ENCODE results near the gene KRT3.

The KRT3 gene

DNA sequence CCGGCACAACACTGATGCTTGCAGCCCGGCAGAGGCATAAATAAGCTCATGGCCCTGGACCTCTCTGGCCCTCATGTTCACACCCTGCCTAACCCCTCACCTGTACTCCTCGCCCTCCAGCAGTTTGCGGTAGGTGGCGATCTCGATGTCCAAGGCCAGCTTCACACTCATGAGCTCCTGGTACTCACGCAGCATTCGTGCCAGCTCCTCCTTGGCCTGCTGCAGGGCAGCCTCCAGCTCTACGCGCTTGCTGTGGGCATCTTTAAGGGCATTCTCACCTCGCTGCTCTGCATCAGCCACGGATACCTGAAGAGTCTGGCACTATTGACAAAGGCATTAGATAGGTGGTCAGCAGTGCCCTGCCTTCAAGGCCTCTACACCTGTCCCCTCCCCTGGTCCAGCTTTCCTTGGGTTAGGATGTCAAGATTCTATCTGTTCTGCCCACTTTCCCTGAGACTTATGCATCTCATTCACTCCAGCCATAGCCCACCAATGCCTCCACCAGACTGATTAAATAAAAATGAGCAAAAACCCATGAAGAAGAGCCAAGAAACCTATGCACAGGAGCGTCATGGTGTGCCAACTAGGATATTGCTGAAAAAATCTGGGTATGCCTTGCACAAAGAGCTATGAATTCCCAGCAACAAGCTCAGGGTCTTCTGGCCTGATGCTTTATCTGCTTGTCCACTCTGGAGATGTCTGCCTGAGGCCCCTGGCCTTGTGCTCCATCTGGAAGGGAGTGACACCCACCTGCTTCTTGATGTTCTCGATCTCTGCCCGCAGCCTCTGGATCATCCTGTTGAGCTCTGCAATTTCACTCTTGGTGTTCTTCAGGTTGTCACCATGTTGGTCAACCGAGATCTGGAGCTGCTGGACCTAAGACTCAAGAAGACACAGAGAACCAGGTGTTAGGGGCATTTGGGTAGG, 11.9 kb upstream of the KRT3 start:
- no peaks in the 10 kb centered on the region for H3K4me1 ChIP-seq (ENCODE audit: control insufficient read depth, insufficient read depth, low read length)
- H3K4me3 ChIP-seq (ENCODE audit: low read length): no peak overlapping the region
- no peak overlapping the region for H3K27ac ChIP-seq (ENCODE audit: low read depth, low read length)
- H3K9ac ChIP-seq (ENCODE audit: low read length): no peak overlapping the region
- no peaks in the 10 kb centered on the region for H3K27me3 ChIP-seq (ENCODE audit: control insufficient read depth, insufficient read depth, low read length)
- H3K36me3 ChIP-seq (ENCODE audit: control insufficient read depth, insufficient read depth, low read length): no peaks in the 10 kb centered on the region

DNA sequence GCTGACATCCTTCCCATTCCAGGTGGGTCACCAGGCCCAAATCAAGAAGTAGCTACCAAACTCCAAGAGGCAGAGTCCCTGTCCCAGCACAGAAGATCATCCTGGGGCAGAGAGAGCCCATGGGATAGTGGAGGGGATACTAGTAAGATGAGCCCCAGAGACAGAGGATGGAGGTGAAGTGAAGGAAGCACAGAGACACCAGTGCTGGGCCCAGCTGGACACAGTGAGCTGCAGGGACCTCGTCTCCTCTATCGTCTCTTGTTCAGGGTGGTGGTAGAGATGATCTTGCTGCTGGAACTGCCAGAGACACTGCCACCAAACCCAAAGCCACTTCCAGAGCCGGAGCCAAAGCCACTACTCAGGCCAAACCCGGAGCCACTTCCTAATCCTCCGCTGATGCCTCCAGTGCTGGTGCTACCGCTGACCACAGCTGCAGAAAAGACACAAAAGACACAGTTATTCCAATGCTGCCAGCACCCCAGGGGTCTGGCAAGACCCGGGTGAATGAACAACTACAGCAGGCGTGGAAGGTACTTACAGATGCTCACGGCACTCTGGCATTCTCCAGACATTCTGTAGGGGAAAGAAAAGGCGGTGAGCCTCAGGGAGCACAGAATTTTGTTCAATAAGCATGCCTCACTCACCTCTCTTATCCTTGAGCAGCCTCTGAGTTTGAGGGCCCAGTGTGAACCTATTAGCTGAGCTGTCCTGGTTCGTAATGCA, 11.1 kb upstream of the KRT3 start:
- H3K36me3 ChIP-seq (ENCODE audit: control insufficient read depth, insufficient read depth, low read length): no peaks in the 10 kb centered on the region
- H3K27ac ChIP-seq (ENCODE audit: low read depth, low read length): no peak overlapping the region
- no peak overlapping the region for H3K4me3 ChIP-seq (ENCODE audit: low read length)
- H3K9ac ChIP-seq (ENCODE audit: low read length): no peak overlapping the region
- H3K4me1 ChIP-seq (ENCODE audit: control insufficient read depth, insufficient read depth, low read length): no peaks in the 10 kb centered on the region
- no peaks in the 10 kb centered on the region for H3K27me3 ChIP-seq (ENCODE audit: control insufficient read depth, insufficient read depth, low read length)

DNA sequence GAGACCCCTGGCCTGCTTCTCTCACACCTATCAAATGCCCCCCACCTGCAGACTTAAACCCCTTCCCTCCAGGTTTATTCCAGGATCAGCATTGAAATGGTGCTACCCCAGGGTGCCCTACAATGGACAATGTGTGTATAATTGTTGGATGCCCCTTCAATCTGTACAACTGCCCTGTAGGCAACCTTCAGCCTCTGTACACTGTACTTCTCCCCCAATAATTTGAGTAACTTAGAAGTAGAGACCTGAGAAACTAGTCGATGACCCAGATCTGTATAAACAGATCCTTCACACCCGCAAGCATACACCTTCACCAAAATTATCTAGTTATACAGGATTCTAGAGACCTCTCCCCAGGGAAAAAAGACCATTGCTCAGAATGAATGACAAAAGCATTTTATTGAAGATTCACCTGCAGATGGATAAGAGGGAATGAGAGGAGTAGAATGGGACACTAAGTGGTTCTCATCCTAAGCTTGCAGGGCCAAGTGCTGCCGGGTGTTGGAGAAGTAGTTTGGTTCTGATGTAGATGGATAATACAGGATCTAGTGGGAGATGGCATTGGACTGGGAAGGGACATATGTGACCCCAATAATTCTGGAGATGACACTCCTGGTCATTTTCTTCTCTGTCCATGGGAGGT, 10.4 kb upstream of the KRT3 start:
- Histone ChIP-seq H3K9ac (ENCODE audit: low read length) (no peak overlapping the region), H3K36me3 (ENCODE audit: control insufficient read depth, insufficient read depth, low read length) (no peaks in the 10 kb centered on the region), H3K4me3 (ENCODE audit: low read length) (no peak overlapping the region), H3K4me1 (ENCODE audit: control insufficient read depth, insufficient read depth, low read length) (no peaks in the 10 kb centered on the region), H3K27me3 (ENCODE audit: control insufficient read depth, insufficient read depth, low read length) (no peaks in the 10 kb centered on the region), H3K27ac (ENCODE audit: low read depth, low read length) (no peak overlapping the region)

DNA sequence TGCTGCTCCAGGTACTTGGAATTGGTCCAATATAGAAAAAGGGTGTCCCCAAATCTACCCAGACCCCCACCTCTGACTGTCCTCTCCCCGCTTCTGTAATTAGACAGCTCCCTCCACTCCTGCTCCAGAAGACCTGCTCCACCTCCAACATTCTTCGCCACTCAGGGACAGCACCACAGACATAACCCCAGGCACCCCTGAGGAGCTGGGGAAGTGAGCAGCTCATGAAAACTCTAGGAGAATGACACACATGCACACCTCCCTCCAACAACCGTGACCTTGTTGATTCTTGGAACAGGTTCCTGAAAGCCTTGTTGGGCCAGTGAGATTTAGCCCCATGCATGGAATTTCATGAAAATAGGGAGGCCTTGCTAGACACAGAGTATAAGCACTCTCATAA, 9.8 kb upstream of the KRT3 start:
- Histone ChIP-seq H3K27ac (ENCODE audit: low read depth, low read length) (no peak overlapping the region), H3K9ac (ENCODE audit: low read length) (no peak overlapping the region), H3K4me3 (ENCODE audit: low read length) (no peak overlapping the region), H3K36me3 (ENCODE audit: control insufficient read depth, insufficient read depth, low read length) (no peaks in the 10 kb centered on the region), H3K27me3 (ENCODE audit: control insufficient read depth, insufficient read depth, low read length) (no peaks in the 10 kb centered on the region), H3K4me1 (ENCODE audit: control insufficient read depth, insufficient read depth, low read length) (no peaks in the 10 kb centered on the region)

DNA sequence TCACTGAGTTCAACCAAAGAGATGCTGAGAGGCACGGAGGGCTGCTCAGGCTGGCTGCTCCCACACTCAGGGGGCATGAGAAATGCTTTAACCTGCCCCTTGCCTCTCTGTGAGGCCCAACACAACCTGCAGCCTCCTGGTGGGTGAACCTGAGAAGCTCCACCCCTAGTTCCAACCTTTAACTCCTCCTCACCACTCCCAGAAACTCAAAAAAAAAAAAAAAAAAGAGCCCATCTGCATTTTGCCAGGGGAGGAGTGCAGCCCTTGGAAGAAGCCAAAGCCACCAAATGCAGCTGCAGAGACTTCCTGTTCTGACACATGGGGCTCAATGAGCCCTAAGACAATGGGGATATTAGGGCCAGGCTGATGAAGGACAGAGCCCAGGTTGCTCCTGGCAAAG, 9.1 kb upstream of the KRT3 start:
- Histone ChIP-seq H3K36me3 (ENCODE audit: control insufficient read depth, insufficient read depth, low read length) (no peaks in the 10 kb centered on the region), H3K27ac (ENCODE audit: low read depth, low read length) (no peak overlapping the region), H3K4me3 (ENCODE audit: low read length) (no peak overlapping the region), H3K9ac (ENCODE audit: low read length) (no peak overlapping the region), H3K27me3 (ENCODE audit: control insufficient read depth, insufficient read depth, low read length) (no peaks in the 10 kb centered on the region), H3K4me1 (ENCODE audit: control insufficient read depth, insufficient read depth, low read length) (no peaks in the 10 kb centered on the region)

DNA sequence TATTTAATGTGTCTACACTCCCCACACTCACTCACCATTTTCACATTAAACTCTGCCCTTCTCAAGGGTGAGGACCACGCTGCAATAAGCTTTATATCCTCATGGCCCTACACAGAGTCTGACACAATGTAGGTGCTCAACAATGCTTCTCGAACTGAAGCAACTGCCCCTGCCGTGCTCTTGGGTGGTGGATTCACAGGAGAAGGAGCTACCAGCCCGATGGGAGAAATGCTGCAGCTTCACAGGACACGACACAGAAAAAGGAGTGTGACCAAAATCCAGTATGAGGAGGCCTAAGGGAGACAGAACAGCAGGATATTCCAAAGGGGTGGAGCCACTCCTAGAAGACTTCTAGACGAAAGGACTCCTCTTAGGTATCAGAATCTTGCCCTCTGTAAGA, 6.5 kb upstream of the KRT3 start:
- Histone ChIP-seq H3K27me3 (ENCODE audit: control insufficient read depth, insufficient read depth, low read length) (no peaks in the 10 kb centered on the region), H3K36me3 (ENCODE audit: control insufficient read depth, insufficient read depth, low read length) (no peaks in the 10 kb centered on the region), H3K9ac (ENCODE audit: low read length) (no peak overlapping the region), H3K4me3 (ENCODE audit: low read length) (no peak overlapping the region), H3K4me1 (ENCODE audit: control insufficient read depth, insufficient read depth, low read length) (no peaks in the 10 kb centered on the region), H3K27ac (ENCODE audit: low read depth, low read length) (no peak overlapping the region)

DNA sequence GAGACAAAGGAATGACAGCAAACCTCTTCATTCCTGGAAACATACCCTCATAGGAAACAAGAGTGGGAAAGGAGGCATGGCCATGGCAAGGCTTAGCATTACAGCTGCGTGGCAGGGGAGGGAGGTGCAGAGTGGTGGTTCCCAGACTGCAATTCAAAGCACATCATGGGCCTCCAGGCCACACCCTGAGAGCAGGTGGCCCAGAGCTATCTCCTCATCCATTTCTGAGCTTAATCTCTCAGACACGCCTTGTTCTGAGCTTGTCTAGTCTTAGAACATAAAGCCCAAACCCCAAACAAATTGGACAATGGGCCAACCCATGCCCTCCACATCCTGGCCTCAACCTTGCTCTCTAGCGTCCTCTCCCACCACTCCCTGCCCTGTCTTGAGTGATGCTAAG, 5.9 kb upstream of the KRT3 start:
- no peaks in the 10 kb centered on the region for H3K27me3 ChIP-seq (ENCODE audit: control insufficient read depth, insufficient read depth, low read length)
- no peaks in the 10 kb centered on the region for H3K4me1 ChIP-seq (ENCODE audit: control insufficient read depth, insufficient read depth, low read length)
- H3K36me3 ChIP-seq (ENCODE audit: control insufficient read depth, insufficient read depth, low read length): no peaks in the 10 kb centered on the region
- no peak overlapping the region for H3K9ac ChIP-seq (ENCODE audit: low read length)
- no peak overlapping the region for H3K27ac ChIP-seq (ENCODE audit: low read depth, low read length)
- H3K4me3 ChIP-seq (ENCODE audit: low read length): no peak overlapping the region

DNA sequence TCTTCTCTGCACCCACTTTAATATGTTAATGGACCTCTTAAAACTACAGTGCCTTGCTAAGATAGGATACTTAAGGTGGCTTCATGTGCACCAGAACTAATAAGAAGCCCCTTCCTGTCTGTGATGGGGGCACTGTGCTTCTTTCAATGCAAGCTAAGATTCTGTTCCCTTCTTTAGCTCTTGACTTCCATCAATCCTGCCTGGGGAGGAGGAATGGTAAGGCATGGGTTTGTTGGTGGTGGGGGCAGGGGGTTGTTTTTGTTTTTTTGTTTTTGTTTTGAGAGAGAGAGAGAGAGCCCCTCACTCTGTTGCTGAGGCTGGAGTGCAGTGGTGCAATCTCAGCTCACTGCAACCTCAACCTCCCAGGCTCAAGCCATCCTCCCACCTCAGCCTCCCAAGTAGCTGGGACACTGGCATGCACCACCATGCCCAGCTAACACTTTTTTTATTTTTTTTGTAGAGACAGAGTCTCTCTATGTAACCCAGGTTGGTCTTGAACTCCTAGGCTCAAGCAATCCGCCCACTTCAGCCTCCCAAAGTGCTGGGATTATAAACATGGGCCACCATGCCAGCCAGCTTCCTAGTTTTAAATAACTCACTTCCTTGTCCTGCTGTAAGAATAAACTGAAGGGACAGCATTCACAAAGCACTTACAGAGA, 4.5 kb upstream of the KRT3 start:
- no peaks in the 10 kb centered on the region for H3K4me1 ChIP-seq (ENCODE audit: control insufficient read depth, insufficient read depth, low read length)
- H3K9ac ChIP-seq (ENCODE audit: low read length): no peak overlapping the region
- H3K27ac ChIP-seq (ENCODE audit: low read depth, low read length): no peak overlapping the region

DNA sequence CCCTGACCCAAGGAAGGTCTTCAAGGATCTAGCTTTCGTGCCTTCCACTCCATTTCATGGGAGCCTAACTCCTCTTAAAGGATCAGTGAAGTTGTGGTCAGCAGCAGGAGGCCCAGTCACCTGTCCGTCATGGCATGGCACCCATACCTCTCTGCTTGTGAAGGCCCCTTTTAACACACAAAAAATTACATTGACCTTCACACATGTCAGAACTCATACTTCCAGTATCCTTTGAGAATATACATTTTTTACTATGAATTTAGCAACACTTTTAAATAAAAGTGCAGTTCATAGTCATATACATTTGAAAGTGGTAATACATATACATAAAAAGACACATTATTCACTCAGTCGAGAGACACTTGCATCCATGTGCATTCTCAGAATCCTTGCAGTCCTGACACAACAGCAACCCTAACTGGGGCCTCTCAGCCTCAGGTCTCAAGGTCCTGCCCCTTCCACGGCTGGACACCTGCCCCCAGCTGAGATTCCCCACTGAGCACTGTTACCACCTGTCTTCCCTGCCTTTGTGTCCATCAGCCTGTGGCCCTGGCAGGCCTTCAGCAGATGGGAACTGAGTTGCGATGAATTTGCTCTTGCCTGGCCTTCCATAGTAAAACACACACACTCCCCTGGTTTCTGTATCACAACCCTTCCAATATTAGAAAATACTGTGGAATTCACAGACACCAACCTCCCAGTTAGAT, 3.7 kb upstream of the KRT3 start:
- H3K4me3 ChIP-seq (ENCODE audit: low read length): no peak overlapping the region
- H3K36me3 ChIP-seq (ENCODE audit: control insufficient read depth, insufficient read depth, low read length): no peaks in the 10 kb centered on the region
- H3K9ac ChIP-seq (ENCODE audit: low read length): no peak overlapping the region
- no peaks in the 10 kb centered on the region for H3K4me1 ChIP-seq (ENCODE audit: control insufficient read depth, insufficient read depth, low read length)
- no peaks in the 10 kb centered on the region for H3K27me3 ChIP-seq (ENCODE audit: control insufficient read depth, insufficient read depth, low read length)
- H3K27ac ChIP-seq (ENCODE audit: low read depth, low read length): no peak overlapping the region

More for the DNA sequence above, 4.5 kb upstream of the KRT3 start:
- no peaks in the 10 kb centered on the region for H3K27me3 ChIP-seq (ENCODE audit: control insufficient read depth, insufficient read depth, low read length)
- H3K36me3 ChIP-seq (ENCODE audit: control insufficient read depth, insufficient read depth, low read length): no peaks in the 10 kb centered on the region
- no peak overlapping the region for H3K4me3 ChIP-seq (ENCODE audit: low read length)

DNA sequence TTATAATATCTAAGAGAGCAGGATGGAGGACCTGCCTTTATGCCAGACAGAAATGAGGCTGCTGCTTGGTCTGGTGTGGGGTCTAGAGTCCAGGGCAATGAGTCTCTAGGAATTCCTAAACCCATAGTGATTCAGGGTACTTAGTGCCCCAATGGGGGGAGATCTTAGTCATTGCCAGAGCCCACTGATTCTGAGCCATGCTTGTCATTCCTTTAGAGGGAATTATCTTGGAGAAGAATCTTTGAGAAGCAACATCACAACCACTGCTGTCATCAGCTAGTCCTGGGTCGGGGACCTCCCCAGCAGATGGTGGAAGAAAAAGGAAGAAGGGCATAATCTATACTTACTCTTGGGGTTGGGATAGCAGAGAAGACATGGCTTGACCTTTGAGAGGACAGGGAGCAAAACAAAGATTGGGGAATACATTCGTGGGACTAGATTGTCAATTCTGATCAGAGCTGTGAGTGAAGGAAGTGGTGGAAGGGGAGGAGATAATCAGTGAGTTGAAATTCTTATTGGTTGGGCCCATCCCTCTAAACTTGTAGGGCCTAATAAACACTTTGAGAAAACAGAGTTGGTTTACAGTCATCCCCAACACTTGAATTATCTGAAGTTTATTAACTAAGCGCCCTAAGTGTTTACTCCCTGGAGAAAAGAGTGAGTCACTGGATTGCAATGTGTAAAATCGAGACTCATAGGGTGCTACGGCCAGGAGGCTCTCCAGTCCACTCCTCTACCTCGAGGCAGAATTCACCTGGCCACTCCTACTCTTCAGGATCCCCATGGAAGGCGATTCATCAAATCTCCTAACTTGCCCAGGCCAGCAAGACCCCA, 3.0 kb upstream of the KRT3 start:
- Histone ChIP-seq H3K4me1 (ENCODE audit: control insufficient read depth, insufficient read depth, low read length) (no peaks in the 10 kb centered on the region), H3K9ac (ENCODE audit: low read length) (no peak overlapping the region), H3K27ac (ENCODE audit: low read depth, low read length) (no peak overlapping the region), H3K27me3 (ENCODE audit: control insufficient read depth, insufficient read depth, low read length) (no peaks in the 10 kb centered on the region), H3K4me3 (ENCODE audit: low read length) (no peak overlapping the region), H3K36me3 (ENCODE audit: control insufficient read depth, insufficient read depth, low read length) (no peaks in the 10 kb centered on the region)

DNA sequence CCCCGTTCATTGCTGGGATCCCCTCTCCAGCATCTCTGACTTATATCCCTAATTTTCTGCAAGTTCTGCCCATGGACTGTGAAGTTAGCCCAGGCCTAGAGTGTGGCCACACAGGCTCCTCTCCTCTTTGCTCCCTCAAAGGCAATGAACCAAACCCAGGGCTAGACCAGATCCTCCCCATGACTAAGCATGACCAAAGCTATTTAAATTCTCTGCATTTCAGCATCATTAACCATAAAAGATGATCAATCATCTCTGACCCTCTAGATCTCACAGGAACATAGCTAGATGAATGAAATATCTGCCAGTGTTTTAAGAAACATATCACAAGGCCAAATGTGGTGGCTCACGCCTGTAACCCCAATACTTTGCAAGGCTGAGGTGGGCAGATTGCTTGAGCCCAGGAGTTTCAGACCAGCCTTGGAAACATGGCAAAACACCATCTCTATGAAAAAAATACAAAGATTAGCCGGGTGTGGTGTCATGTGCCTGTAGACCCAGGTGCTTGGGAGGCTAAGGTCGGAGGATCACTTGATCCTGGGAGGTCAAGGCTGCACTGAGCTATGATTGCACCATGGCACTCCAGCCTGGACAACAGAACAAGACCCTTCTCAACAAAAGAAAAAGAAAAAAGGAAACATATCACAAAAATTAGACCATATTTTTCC, 2.2 kb upstream of the KRT3 start:
- H3K4me3 ChIP-seq (ENCODE audit: low read length): no peak overlapping the region
- H3K9ac ChIP-seq (ENCODE audit: low read length): no peak overlapping the region
- no peaks in the 10 kb centered on the region for H3K27me3 ChIP-seq (ENCODE audit: control insufficient read depth, insufficient read depth, low read length)
- H3K36me3 ChIP-seq (ENCODE audit: control insufficient read depth, insufficient read depth, low read length): no peaks in the 10 kb centered on the region
- H3K4me1 ChIP-seq (ENCODE audit: control insufficient read depth, insufficient read depth, low read length): no peaks in the 10 kb centered on the region
- no peak overlapping the region for H3K27ac ChIP-seq (ENCODE audit: low read depth, low read length)

Measured in rectal smooth muscle tissue (tissue), 1 donor.